Measurements from ENCODE around the gene CAMK4. TPM values are rescaled to one million over a fixed set of nuclear protein-coding genes. Genes with fewer than 3 reads are reported as not detected.

Gene CAMK4
- total and polyA plus RNA-seq, 2 donors (not counting 3 experiments of a cell fraction or from before 2014, with no cell fraction given): 2.2 to 5.4 TPM

DNA sequence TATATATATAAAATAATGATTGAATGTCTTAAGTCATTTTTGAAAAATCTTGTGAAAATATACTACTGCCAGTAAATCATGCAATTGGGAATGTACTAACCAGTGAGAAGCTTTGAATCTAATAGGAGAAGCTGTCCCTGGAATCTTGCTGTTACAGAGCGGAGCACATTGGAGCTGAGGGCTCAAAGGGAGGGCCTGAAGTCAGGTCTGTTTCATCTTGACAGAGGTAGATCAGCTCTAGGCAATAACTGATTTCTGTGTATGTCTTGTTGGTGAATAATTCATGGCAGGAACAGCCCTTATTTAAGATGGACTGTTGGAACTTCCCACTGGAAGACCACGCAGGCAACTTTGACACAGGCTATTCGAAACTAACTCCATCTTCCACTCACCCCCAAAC is 17.5 kb downstream of the CAMK4 start:
- H3K9me1 ChIP-seq (replicated peaks; ENCODE audit: control insufficient read depth, extremely low read depth, insufficient read depth, low read length): no peaks in the 10 kb centered on the region
- no peak overlapping the region for H3K4me2 ChIP-seq (ENCODE audit: insufficient read depth, low read length)
- no peaks in the 10 kb centered on the region for H3K36me3 ChIP-seq (ENCODE audit: control insufficient read depth in 2 of 2, extremely low read depth in 1 of 2, insufficient read depth in 2 of 2, low read length in 2 of 2)
- FAIRE-seq (no peak), DNase-seq (ENCODE audit: low read depth, low spot score) (no peak)
- H3K27ac ChIP-seq (ENCODE audit: insufficient read depth, low read depth, low read length): no peak overlapping the region
- no peaks in the 10 kb centered on the region for H4K20me1 ChIP-seq (replicated peaks; ENCODE audit: control insufficient read depth, extremely low read depth, insufficient read depth, low read length)
- no peaks in the 10 kb centered on the region for H3K9me3 ChIP-seq (replicated peaks; ENCODE audit: control insufficient read depth, insufficient read depth, low read length)
- POLR2A ChIA-PET: no interaction called here
- CTCF ChIA-PET: interaction anchor here (1.6 kb wide), 1 partner anchor 12 kb away, joined by 3 read pairs; no protein-coding TSS in a partner anchor
- no peak overlapping the region for H2AFZ ChIP-seq (ENCODE audit: low read depth, low read length)
- TF ChIP-seq, protein P1, sequence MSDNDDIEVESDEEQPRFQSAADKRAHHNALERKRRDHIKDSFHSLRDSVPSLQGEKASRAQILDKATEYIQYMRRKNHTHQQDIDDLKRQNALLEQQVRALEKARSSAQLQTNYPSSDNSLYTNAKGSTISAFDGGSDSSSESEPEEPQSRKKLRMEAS (IDR thresholded peaks at IDR 0.05; ENCODE audit: insufficient read depth, insufficient read length): no peak
- TF ChIP-seq, protein P2, sequence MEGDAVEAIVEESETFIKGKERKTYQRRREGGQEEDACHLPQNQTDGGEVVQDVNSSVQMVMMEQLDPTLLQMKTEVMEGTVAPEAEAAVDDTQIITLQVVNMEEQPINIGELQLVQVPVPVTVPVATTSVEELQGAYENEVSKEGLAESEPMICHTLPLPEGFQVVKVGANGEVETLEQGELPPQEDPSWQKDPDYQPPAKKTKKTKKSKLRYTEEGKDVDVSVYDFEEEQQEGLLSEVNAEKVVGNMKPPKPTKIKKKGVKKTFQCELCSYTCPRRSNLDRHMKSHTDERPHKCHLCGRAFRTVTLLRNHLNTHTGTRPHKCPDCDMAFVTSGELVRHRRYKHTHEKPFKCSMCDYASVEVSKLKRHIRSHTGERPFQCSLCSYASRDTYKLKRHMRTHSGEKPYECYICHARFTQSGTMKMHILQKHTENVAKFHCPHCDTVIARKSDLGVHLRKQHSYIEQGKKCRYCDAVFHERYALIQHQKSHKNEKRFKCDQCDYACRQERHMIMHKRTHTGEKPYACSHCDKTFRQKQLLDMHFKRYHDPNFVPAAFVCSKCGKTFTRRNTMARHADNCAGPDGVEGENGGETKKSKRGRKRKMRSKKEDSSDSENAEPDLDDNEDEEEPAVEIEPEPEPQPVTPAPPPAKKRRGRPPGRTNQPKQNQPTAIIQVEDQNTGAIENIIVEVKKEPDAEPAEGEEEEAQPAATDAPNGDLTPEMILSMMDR (IDR thresholded peaks at IDR 0.05; ENCODE audit: extremely low read depth in 1 of 2, insufficient read depth in 1 of 2, low read depth in 1 of 2, low read length in 2 of 2): no peak
- TF ChIP-seq GATA2 (IDR thresholded peaks at IDR 0.05; ENCODE audit: insufficient read depth, insufficient read length, low read depth, low read length) (no peak), EZH2 (IDR thresholded peaks at IDR 0.05; ENCODE audit: borderline replicate concordance, low read depth, low read length, severe bottlenecking) (no peak), FOS (IDR thresholded peaks at IDR 0.05; ENCODE audit: borderline replicate concordance, insufficient read depth, low read length) (no peak), POLR2A (IDR thresholded peaks at IDR 0.05; ENCODE audit: low read depth, low read length) (no peak), JUN (IDR thresholded peaks at IDR 0.05; ENCODE audit: borderline replicate concordance, insufficient read depth, insufficient read length, low read depth) (no peak), POLR2AphosphoS5 (IDR thresholded peaks at IDR 0.05; ENCODE audit: insufficient read depth, low read depth, low read length) (no peak), MYC (IDR thresholded peaks at IDR 0.05; ENCODE audit: low read depth, low read length) (no peak)
- no peaks in the 10 kb centered on the region for H3K79me2 ChIP-seq (ENCODE audit: control insufficient read depth, insufficient read depth, low read length)
- no peak overlapping the region for H3K4me3 ChIP-seq (replicated peaks in 1 of 3; ENCODE audit: insufficient read depth in 1 of 3, low read depth in 1 of 3, low read length in 3 of 3)
- H3K4me1 ChIP-seq (ENCODE audit: control insufficient read depth, extremely low read depth, insufficient read depth, low read length): peaks cover 12% of the 10 kb centered on the region
- intact Hi-C loops (cut with micrococcal nuclease) (no loop called here), dilution Hi-C loops (cut with MboI; ENCODE audit: extremely low pct_ligation_motif_present, low sequenced_read_pairs) (no loop called here)
- H3K9ac ChIP-seq (replicated peaks; ENCODE audit: extremely low read depth, insufficient read depth, low read length): no peak overlapping the region
- BruUV-seq (replicated peaks): no TSS peak
- H3K27me3 ChIP-seq (ENCODE audit: control insufficient read depth in 2 of 2, insufficient read depth in 2 of 2, low read length in 2 of 2): no peaks in the 10 kb centered on the region
